Neutrophil (primary cell): ENCODE data around the gene PSKH1.

Experiments
- H3K27ac ChIP-seq: fragments of 200-600 bp; sonication (generic); 2 replicates; pipeline ENCODE4 v1.5.1; 2016; ENCODE audit warnings: mild to moderate bottlenecking, moderate library complexity
- H3K27me3 ChIP-seq: fragments of 200-600 bp; sonication (generic); 2 replicates; pipeline ENCODE4 v1.6.0; 2016; ENCODE audit warnings: mild to moderate bottlenecking
- H3K36me3 ChIP-seq: fragments of 200-600 bp; sonication (generic); 2 replicates; pipeline ENCODE4 v1.5.1; 2017
- H3K4me1 ChIP-seq, 2 experiments: fragments of 200-600 bp in 1 of 2; sonication (generic) in 1 of 2; 1 replicate in 1 of 2; 2 replicates in 1 of 2; pipeline versions ENCODE4 v1.5.1 to v1.6.1; 2013 to 2016; ENCODE audit warnings: low read depth in 1 of 2, low read length in 1 of 2, mild to moderate bottlenecking in 1 of 2, moderate library complexity in 1 of 2; ENCODE audit not compliant: control insufficient read depth in 1 of 2, insufficient read depth in 1 of 2
- H3K4me3 ChIP-seq, 2 experiments: fragments of 200-600 bp in 1 of 2; sonication (generic) in 1 of 2; 1 replicate in 1 of 2; 2 replicates in 1 of 2; pipeline ENCODE4 v1.5.1; 2013 to 2016; ENCODE audit warnings: low read depth in 1 of 2, low read length in 1 of 2, mild to moderate bottlenecking in 1 of 2, moderate library complexity in 1 of 2
- H3K9me3 ChIP-seq: fragments of 200-600 bp; sonication (generic); 2 replicates; pipeline ENCODE4 v1.5.1; 2016
- TF ChIP-seq, protein P1 (sequence below): fragments of 200-600 bp; sonication (generic); IDR thresholded peaks from 2 replicates; pipeline ENCODE4 v1.5.1; 2016; ENCODE audit warnings: antibody characterized with exemption

The PSKH1 gene

DNA sequence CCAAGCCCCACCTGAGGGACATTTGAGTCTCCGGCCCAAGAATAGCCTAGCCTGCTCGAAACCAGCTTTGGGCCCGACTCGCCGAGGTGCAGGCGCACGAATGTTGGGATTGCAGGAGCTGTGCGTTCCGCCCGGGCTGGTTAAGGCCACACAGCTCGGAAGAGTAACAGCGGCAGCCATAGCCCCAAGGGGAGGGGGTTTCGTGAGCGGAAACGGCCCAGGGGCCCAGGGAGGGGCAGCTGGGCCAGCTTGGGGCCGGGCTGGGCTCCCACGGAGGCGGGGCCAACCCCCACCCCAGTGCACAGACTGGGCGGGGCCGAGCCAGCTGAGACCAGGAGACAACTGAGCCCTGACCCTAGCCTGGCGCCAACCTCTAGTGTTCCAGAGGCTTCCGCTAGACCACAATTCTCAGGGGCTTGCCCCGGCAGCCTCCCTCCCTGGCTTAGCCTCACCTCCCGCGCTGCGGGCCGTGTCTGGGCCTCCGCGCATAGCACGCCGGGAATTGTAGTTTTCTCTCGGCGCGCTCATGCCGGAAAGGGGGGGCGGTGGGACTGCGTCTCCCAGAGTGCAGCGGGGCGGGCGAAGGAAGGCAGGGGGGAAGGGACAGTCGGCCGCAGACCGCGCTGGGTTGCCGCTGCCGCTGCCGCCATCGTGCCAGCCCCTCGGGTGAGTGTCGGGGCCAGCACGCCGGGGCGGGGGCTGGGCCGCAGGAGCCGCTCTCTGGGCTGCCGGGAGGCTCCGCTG is 46.6 kb upstream of the PSKH1 start, which contains the start of gene NUTF2:
TSS of gene NUTF2 (plus strand) at position 614 of the 744 bp plus-strand sequence. CDS start 18,198 bp downstream, outside the sequence.
- Histone ChIP-seq H3K27me3 (no peaks in the 10 kb centered on the region), H3K9me3 (no peaks in the 10 kb centered on the region), H3K27ac (peak within 1 kb of the TSS; percentile 85), H3K4me3 (peak within 1 kb of the TSS; percentile 95 to 97), H3K36me3 (no peaks in the 10 kb centered on the region), H3K4me1 (peaks cover 39 to 55% of the 10 kb centered on the region in 2 experiments)
- TF ChIP-seq, protein P1, sequence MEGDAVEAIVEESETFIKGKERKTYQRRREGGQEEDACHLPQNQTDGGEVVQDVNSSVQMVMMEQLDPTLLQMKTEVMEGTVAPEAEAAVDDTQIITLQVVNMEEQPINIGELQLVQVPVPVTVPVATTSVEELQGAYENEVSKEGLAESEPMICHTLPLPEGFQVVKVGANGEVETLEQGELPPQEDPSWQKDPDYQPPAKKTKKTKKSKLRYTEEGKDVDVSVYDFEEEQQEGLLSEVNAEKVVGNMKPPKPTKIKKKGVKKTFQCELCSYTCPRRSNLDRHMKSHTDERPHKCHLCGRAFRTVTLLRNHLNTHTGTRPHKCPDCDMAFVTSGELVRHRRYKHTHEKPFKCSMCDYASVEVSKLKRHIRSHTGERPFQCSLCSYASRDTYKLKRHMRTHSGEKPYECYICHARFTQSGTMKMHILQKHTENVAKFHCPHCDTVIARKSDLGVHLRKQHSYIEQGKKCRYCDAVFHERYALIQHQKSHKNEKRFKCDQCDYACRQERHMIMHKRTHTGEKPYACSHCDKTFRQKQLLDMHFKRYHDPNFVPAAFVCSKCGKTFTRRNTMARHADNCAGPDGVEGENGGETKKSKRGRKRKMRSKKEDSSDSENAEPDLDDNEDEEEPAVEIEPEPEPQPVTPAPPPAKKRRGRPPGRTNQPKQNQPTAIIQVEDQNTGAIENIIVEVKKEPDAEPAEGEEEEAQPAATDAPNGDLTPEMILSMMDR: no peak

DNA sequence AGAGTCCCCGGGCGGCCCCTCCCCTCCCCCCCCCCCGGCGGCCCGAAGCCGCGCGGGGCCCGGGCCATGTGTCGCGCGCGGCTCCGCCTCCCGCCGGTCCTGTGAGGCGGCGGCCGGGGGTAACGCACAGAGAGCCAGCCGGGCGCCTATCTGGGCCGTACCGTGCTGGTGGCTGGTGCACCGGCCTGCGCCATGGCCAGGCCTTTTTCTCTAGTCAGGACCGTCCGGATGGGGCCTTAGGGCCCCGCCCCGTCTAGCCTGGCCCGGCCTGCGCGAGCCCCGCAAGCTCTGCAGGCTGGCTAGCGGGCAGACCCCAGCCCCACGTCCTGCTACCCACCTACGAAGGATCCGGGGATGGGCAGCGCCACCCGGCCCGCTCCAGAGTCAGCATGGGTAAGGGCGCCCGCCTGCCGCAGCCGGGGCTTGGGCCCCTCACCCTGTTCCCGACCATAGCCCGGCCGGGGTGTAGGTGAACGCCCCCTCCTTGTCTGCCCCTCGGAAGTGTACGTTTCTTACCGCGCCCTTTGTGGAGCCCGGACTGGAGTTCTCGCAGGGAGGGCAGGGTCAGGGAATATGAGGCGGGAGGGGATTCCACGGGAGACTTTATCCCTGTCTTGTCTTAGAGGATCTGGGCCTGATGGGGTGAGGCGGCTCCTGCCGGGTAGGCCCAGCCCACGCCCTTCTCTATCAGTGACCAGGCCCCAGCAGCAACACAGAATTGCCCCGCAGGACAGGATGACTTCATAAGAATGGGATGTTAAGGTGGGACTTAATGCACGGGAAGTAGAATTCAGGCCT is 45.8 kb upstream of the PSKH1 start, which contains the start of gene CENPT:
TSS of gene CENPT (minus strand) at position 630 of the 798 bp plus-strand sequence. CDS start 13,834 bp downstream, outside the sequence.
- H3K4me1 ChIP-seq: peaks cover 36 to 52% of the 10 kb centered on the region in 2 experiments
- no peaks in the 10 kb centered on the region for H3K9me3 ChIP-seq
- TF ChIP-seq, protein P1: no peak
- peak within 1 kb of the TSS; percentile 85 for H3K27ac ChIP-seq
- no peaks in the 10 kb centered on the region for H3K36me3 ChIP-seq
- H3K27me3 ChIP-seq: no peaks in the 10 kb centered on the region
- peak within 1 kb of the TSS; percentile 95 to 97 for H3K4me3 ChIP-seq

DNA sequence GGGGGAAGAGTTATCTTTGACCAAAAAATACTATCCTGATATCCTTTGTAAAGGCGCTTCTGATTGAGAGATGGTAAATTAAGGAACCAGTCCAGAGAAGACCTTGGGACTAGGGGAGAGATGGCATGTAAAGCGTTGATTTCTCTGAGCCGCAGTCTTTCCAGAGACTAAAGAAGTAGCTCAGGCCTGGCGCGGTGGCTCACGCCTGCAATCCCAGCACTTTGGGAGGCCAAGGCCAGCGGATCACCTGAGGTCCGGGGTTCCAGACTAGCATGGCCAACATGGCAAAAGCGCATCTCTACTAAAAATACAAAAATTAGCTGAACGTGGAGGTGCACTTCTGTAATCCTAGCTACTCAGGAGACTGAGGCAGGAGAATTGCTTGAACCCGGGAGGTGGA is 44.9 kb upstream of the PSKH1 start:
- Histone ChIP-seq H3K9me3 (no peaks in the 10 kb centered on the region), H3K27ac (no peak overlapping the region), H3K4me3 (no peak overlapping the region), H3K27me3 (no peaks in the 10 kb centered on the region), H3K4me1 (peaks cover 30 to 44% of the 10 kb centered on the region in 2 experiments), H3K36me3 (no peaks in the 10 kb centered on the region)
- TF ChIP-seq, protein P1: no peak

DNA sequence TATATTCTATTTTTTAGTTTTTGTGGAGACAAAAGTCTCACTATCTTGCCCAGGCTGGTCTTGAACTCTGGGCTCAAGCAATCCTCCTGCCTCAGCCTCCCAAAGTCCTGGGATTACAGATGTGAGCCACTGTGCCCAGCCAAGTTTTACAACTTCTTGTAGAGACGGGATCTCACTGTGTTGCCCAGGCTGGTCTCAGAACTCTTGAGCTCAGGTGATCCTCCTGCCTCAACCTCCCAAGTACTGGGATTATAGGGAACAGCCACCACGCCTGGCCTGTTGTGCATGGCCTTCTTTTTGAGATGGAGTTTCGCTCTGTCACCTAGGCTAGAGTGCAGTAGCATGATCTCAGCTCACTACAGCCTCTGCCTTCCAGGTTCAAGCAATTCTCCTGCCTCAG is 39.4 kb upstream of the PSKH1 start:
- H3K4me3 ChIP-seq: no peak overlapping the region
- TF ChIP-seq, protein P1: no peak
- H3K36me3 ChIP-seq: no peaks in the 10 kb centered on the region
- H3K27me3 ChIP-seq: no peaks in the 10 kb centered on the region
- peaks cover 0 to 4% of the 10 kb centered on the region in 2 experiments for H3K4me1 ChIP-seq
- no peaks in the 10 kb centered on the region for H3K9me3 ChIP-seq
- no peak overlapping the region for H3K27ac ChIP-seq

DNA sequence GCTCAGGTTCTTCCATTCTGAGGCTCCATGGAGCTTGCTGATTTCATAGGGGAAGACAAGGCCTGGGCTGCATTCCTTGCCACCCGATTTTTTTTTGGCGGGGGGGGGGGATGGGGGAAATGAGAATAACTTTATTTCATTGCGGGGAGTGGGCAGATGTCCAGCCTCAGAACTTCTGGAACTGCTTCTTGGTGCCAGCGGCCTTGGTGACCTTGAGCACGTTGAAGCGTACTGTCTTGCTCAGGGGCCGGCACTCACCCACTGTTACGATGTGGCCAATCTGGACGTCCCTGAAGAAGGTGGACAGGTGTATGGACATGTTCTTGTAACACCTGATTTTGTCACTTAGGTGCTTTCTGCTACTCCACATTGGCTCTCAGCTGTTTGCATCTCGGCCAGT is 37.3 kb upstream of the PSKH1 start:
- no peaks in the 10 kb centered on the region for H3K36me3 ChIP-seq
- H3K4me1 ChIP-seq: peaks cover 0 to 4% of the 10 kb centered on the region in 2 experiments
- H3K4me3 ChIP-seq: no peak overlapping the region
- TF ChIP-seq, protein P1: no peak
- no peak overlapping the region for H3K27ac ChIP-seq
- H3K27me3 ChIP-seq: no peaks in the 10 kb centered on the region
- H3K9me3 ChIP-seq: no peaks in the 10 kb centered on the region
